ENCODE measurements around the gene CBX7. TPM values are rescaled to one million over a fixed set of nuclear protein-coding genes. Genes with fewer than 3 reads are reported as not detected.

CBX7 gene
- total RNA-seq, 2 donors from 2014 or later, result 170 to 174 TPM

- Histone ChIP-seq H3K27ac (no peak overlapping the region), H3K4me1 (ENCODE audit: control insufficient read depth in 1 of 2, low read depth in 2 of 2) (no peaks in the 10 kb centered on the region), H3K4me3 (no peak overlapping the region), H3K9me3 (no peaks in the 10 kb centered on the region), H3K36me3 (no peaks in the 10 kb centered on the region), H3K27me3 (replicated peaks; ENCODE audit: insufficient read depth) (no peaks in the 10 kb centered on the region)
- TF ChIP-seq CTCF (IDR thresholded peaks at IDR 0.05), result no peak
- ATAC-seq (ENCODE audit: insufficient number of reproducible peaks, low FRiP score, low read depth) (no peak), DNase-seq (ENCODE audit: low spot score) (no peak)
Observed at GRCh38 chr22:39125622-39126021, 26.9 kb downstream of the CBX7 start.

- Histone ChIP-seq H3K4me1 (ENCODE audit: control insufficient read depth in 1 of 2, low read depth in 2 of 2) (no peaks in the 10 kb centered on the region), H3K27ac (no peak overlapping the region), H3K9me3 (no peaks in the 10 kb centered on the region), H3K4me3 (no peak overlapping the region), H3K36me3 (no peaks in the 10 kb centered on the region), H3K27me3 (replicated peaks; ENCODE audit: insufficient read depth) (no peaks in the 10 kb centered on the region)
- TF ChIP-seq CTCF (IDR thresholded peaks at IDR 0.05), result no peak
- ATAC-seq (ENCODE audit: insufficient number of reproducible peaks, low FRiP score, low read depth) (no peak), DNase-seq (ENCODE audit: low spot score) (no peak)
Observed at GRCh38 chr22:39123751-39124581, 28.5 kb downstream of the CBX7 start.

GRCh38 chr22:39122772-39123470 is 29.6 kb downstream of the CBX7 start:
- Histone ChIP-seq H3K4me1 (ENCODE audit: control insufficient read depth in 1 of 2, low read depth in 2 of 2) (no peaks in the 10 kb centered on the region), H3K27me3 (replicated peaks; ENCODE audit: insufficient read depth) (no peaks in the 10 kb centered on the region), H3K27ac (no peak overlapping the region), H3K4me3 (no peak overlapping the region), H3K36me3 (no peaks in the 10 kb centered on the region), H3K9me3 (no peaks in the 10 kb centered on the region)
- no peak for DNase-seq (ENCODE audit: low spot score)
- TF ChIP-seq CTCF (IDR thresholded peaks at IDR 0.05), result no peak
- no peak for ATAC-seq (ENCODE audit: insufficient number of reproducible peaks, low FRiP score, low read depth)

GRCh38 chr22:39120983-39121382 is 31.5 kb downstream of the CBX7 start:
- no peak for TF ChIP-seq CTCF (IDR thresholded peaks at IDR 0.05)
- H3K4me1 ChIP-seq (ENCODE audit: control insufficient read depth in 1 of 2, low read depth in 2 of 2), result no peaks in the 10 kb centered on the region
- H3K27ac ChIP-seq, result no peak overlapping the region
- H3K27me3 ChIP-seq (replicated peaks; ENCODE audit: insufficient read depth), result no peaks in the 10 kb centered on the region
- ATAC-seq (ENCODE audit: insufficient number of reproducible peaks, low FRiP score, low read depth) (no peak), DNase-seq (ENCODE audit: low spot score) (no peak)
- H3K36me3 ChIP-seq, result no peaks in the 10 kb centered on the region
- H3K4me3 ChIP-seq, result no peak overlapping the region
- no peaks in the 10 kb centered on the region for H3K9me3 ChIP-seq

DNA sequence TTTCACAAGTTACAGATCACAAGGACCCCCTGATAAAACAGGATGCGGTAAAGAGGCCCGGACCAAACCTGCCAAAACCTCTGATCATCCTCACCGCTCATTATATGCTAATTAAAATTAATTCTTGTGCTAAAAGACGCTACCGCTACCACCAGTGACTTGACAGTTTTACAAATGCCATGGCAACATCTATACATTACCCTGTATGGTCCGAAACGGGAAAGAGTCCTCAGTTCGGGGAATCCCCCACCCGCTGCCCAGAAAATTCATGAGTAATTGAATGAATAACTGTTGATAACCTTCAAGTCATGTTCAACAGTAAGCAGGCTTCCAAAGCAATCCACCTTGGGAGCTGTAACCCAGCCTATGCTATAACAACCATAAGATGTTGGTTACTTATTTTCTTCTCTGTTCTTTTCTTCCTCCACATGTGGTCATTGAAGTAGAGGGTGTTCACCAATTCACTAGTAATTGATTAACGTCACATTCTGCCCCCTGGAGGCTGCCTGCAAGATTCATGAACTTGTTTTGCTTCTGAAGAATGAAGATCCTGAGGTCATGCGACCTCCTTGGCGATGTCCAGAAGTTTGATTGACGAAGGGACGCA is 34.8 kb downstream of the CBX7 start:
- Histone ChIP-seq H3K27me3 (replicated peaks; ENCODE audit: insufficient read depth) (no peaks in the 10 kb centered on the region), H3K4me1 (ENCODE audit: control insufficient read depth in 1 of 2, low read depth in 2 of 2) (no peaks in the 10 kb centered on the region), H3K36me3 (no peaks in the 10 kb centered on the region), H3K9me3 (no peaks in the 10 kb centered on the region), H3K27ac (no peak overlapping the region), H3K4me3 (no peak overlapping the region)
- no peak for TF ChIP-seq CTCF (IDR thresholded peaks at IDR 0.05)
- DNase-seq (ENCODE audit: low spot score) (no peak), ATAC-seq (ENCODE audit: insufficient number of reproducible peaks, low FRiP score, low read depth) (no peak)

Measured in thoracic aorta (tissue), 2 donors.